NCI-H2196 (cell line): ENCODE data around the gene TRABD.
A peak's percentile ranks its signal among the peaks of the same experiment; 100 is the strongest.
"Not testable (repeated sequence)": the region's sequence is repeated elsewhere in the genome, so short reads cannot be mapped to it uniquely, and the experiment has no call there.

Experiments used
- DNase-seq: peaks from one replicate; lab custom pipeline; 2025; ENCODE audit not compliant: unreplicated experiment; lab: John Stamatoyannopoulos, UW

TRABD gene

GRCh38 chr22:50185375-50186087, at the start of gene TRABD:
TRABD (plus strand) TSS chr22:50185913; CDS start chr22:50193061, 7,148 bp downstream.
- peak; percentile 74 for DNase-seq

GRCh38 chr22:50136581-50137015, 49.1 kb upstream of the TRABD start:
- DNase-seq: no peak

- not testable (repeated sequence) for DNase-seq
These were observed 48.4 kb upstream of the TRABD start for GRCh38 chr22:50137277-50137676.

DNA sequence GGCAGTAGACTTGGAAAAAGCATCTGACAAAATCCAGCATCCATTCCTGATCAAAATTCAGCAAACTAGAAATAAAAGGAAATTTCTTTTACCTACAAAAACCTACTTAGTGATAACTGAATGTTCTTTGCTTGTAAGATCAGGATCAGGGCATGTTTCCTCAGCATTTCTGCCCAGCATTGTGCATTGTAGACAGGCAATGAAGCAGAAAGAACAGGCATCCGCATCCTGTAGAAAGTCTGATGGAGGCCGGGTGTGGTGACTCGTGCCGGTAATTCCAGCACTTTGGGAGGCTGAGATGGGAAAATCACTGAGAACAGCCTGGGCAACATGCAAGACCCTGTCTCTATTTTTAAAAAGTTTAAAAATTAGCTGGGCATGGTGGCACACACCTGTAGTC, 47.7 kb upstream of the TRABD start:
- DNase-seq: no peak

DNA sequence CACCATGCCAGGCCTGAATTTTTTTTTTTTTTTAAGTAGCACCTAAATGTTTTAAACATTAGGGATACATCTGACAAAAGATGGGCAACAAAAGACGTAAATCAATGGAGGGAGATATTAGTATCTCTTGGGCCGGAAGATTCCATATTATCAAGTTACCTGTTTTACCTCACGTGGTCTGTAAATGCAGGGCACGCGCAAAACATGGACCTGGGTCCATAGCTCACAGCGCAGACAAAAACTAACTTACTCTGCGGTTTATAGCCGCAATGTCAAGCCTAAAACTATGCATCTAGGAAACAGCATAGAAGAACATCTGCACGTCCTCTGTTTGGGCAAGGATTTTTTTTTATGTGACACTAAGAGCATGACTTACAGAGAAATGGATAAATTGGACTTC, 46.7 kb upstream of the TRABD start:
- no peak for DNase-seq

- DNase-seq: peak; percentile 23
These were observed 45.8 kb upstream of the TRABD start for GRCh38 chr22:50139843-50140415.

DNA sequence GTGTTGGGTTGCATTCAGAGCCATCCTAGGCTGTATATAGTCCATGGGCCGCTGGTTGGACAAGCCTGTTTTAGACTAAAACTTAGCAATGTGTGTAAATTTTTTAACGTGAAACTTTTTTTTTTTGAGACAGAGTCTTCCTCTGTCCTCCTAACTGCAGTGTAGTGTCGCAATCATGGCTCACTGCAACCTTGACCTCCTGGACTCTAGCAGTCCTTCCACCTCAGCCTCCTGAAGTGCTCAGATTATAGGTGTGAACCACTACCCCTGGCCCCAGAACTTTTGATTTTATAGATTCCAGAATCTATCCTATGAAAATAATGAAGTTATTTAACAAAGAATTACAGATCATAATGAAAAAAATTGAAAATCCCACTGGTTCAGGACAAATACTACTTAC, 45.1 kb upstream of the TRABD start:
- DNase-seq: no peak

DNA sequence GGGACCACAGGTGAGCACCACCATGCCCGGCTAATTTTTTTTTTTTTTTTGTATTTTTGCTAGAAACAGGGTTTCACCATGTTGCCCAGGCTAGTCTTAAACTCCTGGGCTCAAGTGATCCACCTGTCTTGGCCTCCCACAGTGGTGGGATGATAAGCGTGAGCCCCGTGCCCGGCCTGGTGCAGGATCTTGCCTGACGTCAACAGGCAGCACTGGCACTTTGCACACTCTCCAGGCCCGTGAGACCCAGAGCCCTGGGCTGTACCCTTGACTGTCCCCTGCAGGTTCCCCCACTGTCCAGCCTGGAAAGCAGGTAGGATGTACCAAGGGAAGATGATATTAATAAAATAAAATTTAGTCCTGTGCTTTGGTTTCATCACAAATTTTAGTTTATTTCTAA, 44.3 kb upstream of the TRABD start:
- no peak for DNase-seq

DNA sequence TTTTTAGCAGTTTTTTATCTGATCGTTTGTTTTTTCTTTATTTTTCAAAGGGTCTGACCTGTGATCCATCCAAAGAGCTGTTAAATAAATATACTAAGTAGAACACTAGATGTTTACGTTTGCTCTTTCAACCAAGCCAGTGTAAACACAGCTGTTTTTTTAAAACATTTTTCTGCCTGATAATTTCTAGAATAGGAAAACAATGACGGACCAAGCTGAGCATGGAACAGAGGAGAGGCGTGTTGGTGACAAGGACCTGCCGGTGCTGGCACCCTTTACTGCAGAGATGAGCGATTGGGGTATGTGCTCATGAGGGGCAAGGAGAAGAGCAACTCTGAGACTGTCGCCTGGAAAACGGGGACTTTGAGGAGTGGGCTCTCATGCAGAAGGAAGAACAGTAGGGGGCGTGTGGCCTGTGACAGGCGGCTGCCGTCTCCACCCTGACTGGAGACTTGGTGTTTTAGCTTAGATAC, 43.8 kb upstream of the TRABD start:
- no peak for DNase-seq

- no peak for DNase-seq
These were observed 42.6 kb upstream of the TRABD start for GRCh38 chr22:50143096-50143495.

DNA sequence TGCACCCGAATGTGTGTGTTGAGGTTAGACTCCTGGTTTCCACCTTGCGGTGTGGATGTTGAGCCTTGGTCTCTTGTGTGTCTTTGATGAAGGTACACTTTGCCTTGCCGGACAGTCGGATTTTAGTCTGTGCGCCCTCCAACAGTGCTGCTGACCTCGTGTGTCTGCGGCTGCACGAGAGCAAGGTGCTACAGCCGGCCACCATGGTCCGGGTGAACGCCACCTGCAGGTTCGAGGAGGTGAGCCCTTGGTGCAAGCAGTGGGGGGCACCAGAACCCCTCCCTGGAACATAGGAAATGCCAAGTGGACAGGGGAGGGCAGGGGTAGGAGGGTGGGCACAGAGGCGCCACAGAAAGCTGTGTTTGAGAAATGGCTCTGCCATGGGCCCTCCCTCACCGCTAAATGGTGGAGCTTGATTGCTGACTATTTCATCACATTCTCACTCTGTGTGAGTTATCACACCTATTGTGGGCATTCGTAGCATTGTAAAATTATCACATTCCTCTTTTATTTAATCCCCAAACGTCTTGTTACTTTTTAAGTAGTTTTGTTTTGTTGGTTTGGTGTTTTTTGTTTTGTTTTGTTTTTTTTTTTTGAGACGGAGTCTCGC, 41.6 kb upstream of the TRABD start:
- DNase-seq: no peak

DNA sequence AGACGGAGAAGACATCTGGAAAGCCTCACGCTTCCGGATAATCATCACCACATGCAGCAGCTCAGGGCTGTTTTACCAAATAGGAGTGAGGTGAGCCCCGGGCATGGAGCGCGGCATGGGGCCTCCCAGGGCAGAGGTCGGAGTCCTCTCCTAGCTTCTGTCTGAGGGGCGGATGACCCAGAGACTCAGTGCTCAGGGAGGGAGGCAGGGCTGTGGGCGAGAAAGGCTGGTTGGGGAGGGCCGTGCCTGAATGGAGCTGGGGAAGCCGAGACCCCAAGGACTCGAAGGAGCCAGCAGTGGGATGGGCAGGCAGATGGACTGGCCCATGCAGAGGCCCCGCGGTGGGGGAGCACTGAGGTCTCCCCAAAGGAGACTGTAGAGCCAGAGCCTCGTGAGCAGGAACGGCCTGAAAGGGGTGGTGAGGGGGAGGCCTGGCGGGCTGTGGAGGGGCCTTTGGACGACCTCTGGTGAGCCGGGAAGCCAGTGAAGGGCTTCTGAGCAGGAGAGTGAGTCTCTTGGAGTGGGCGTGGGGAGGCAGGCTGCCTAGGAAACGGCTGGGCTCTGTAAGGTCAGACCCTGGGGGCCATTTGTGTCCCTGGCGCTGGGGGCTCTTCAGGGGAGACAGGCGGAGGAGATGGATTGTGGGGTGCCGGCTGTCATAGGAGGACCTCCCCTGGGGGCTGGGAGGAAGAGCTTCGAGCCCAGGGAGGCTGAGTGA, 39.8 kb upstream of the TRABD start:
- no peak for DNase-seq

DNA sequence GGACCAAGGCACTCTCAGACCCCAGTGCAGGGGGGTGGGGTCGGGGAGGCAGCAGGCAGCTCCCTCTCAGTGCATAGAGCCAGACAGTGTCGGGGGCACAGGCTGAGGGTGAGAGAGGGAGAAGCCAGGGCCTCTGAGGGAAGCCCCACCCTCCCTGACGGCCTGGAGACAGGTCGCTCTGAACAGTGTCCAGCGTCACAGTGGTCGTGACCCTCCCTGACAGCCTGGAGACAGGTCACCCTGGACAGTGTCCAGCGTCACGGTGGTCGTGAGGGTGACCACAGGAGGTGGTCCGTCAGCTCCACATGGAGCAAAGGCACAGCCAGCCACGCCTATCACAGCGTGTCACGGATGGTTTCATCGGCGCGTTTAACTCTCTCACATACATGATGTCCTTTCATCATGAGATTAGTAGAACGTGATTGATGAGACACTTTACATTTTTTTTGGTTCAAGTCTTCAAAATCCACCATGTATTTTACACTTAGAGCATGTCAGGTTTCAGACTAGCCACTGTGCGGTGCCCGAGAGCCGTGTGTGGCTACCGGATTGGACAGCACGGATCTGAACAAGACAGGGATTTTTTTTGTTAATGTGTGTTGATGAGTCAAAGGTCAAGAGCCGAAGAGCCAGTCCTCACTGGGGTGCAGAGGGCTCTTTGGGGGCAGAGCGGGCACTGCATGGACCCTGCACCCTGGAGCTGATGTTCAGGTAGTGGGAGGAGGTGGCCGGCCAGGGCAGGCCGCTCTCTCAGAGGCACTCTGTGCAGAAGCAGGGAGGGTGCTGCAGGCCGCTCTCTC, 39.1 kb upstream of the TRABD start:
- no peak for DNase-seq

DNA sequence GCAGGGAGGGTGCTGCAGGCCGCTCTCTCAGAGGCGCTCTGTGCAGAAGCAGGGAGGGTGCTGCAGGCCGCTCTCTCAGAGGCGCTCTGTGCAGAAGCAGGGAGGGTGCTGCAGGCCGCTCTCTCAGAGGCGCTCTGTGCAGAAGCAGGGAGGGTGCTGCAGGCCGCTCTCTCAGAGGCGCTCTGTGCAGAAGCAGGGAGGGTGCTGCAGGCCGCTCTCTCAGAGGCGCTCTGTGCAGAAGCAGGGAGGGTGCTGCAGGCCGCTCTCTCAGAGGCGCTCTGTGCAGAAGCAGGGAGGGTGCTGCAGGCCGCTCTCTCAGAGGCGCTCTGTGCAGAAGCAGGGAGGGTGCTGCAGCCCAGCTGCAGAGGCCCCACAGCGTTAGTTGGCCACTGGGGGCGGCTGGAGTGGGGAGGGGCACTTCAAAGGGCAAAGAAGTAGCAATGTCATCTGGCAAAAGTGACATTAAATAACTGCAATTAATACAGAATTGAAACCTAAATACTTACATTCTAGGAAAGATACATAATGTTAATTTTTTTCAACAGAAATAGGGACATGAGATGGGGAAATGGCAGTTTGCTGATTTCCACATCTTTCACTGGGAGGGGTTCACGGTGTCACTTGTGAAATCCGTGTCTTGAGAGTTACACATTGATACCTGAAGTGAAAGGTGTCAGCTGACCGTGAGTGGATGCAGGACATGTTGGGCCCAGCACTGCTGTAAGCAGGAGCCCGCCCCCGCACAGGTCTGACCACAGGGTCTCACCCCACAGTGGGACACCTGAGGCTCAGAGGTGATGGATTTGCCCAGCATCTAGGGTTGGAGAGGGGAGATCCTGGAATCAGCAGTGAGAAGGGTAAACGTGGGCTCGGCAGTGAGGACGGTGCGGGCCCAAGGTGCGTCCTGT, 38.2 kb upstream of the TRABD start:
- not testable (repeated sequence) for DNase-seq

- no peak for DNase-seq
These were observed 37.6 kb upstream of the TRABD start for GRCh38 chr22:50148166-50148500.

GRCh38 chr22:50148991-50149721, 36.6 kb upstream of the TRABD start:
- peak; percentile 69 for DNase-seq

GRCh38 chr22:50150161-50151129, 35.3 kb upstream of the TRABD start:
- DNase-seq: no peak
